ENCODE results near the gene ZSCAN10.

- TF ChIP-seq CTCF (conservative IDR thresholded peaks at IDR 0.05 in 1 of 2, IDR thresholded peaks at IDR 0.05 in 1 of 2; ENCODE audit: extremely low read depth in 1 of 2, insufficient read depth in 1 of 2, low read depth in 1 of 2, low read length in 2 of 2) (no peak), EZH2 (IDR thresholded peaks at IDR 0.05; ENCODE audit: borderline replicate concordance, low read length) (no peak)
These were observed 10.6 kb downstream of the ZSCAN10 start for GRCh38 chr16:3088450-3088849.

All from mammary epithelial cell (primary cell).